K562 (cell line): ENCODE data around the gene SMIM13. TPM values are rescaled to one million over a fixed set of nuclear protein-coding genes. Genes with fewer than 3 reads are reported as not detected.

Experiments used
- ATAC-seq: fragments of 200-7000 bp; cut with Tn5 transposase; 3 replicates; pipeline ENCODE4 v1.9.1; 2020; ENCODE audit warnings: moderate library complexity
- BruUV-seq: library from RNA; stranded (reverse); fragments of 400-500 nt; replicated peaks from 2 replicates; lab custom pipeline; 2021; lab: Mats Ljungman, UMichigan
- CTCF ChIA-PET: fragments of 300-600 bp; formaldehyde crosslinking; extraction: SDS; loops from one replicate; lab custom pipeline; 2021; ENCODE audit warnings: low intra/inter-chr PET ratio; lab: Yijun Ruan, JAX
- POLR2A ChIA-PET: fragments of 300-600, 350-650 bp; sonication (Branson Sonifier 250); formaldehyde crosslinking; extraction: SDS; loops from one replicate; lab custom pipeline; 2021; ENCODE audit warnings: antibody characterized with exemption, inconsistent platforms; lab: Yijun Ruan, JAX
- DNase-seq, 4 experiments: peaks; one replicate each; pipeline versions ENCODE4 v3.0.0 to v3.0.0-alpha.2; 2011 to 2018; ENCODE audit warnings: low spot score in 3 of 4, mixed read lengths in 3 of 4; ENCODE audit errors: extremely low read depth in 1 of 4
- FAIRE-seq: peaks from 2 replicates; lab custom pipeline; 2011; peaks lifted over from hg19 to GRCh38; lab: Jason Lieb, UNC
- H2AFZ ChIP-seq: 2 replicates; pipeline ENCODE4 v1.6.0; 2011; ENCODE audit warnings: low read depth, low read length, control low read depth, inconsistent platforms
- H3K27ac ChIP-seq: fragments of 200-600 bp; 3 replicates; pipeline ENCODE4 v1.8.0; 2011; ENCODE audit warnings: low read depth, mild to moderate bottlenecking, control low read depth, inconsistent platforms, low read length, moderate library complexity, mixed read lengths; ENCODE audit errors: extremely low read depth
- H3K27me3 ChIP-seq, 2 experiments: fragments of 300-600 bp in 1 of 2; 2 replicates in 1 of 2; 3 replicates in 1 of 2; pipeline versions ENCODE4 v1.6.0 to v1.8.0; 2011; ENCODE audit warnings: inconsistent platforms in 2 of 2, low read length in 2 of 2, mild to moderate bottlenecking in 1 of 2, mixed read lengths in 1 of 2, moderate library complexity in 1 of 2; ENCODE audit not compliant: control insufficient read depth in 2 of 2, insufficient read depth in 2 of 2
- H3K36me3 ChIP-seq: fragments of 300-600 bp; 3 replicates; pipeline ENCODE4 v1.8.0; 2011; ENCODE audit warnings: mild to moderate bottlenecking, low read length, inconsistent platforms; ENCODE audit not compliant: control insufficient read depth, insufficient read depth
- H3K4me1 ChIP-seq, 2 experiments: fragments of 200-600 bp in 1 of 2; replicated peaks in 1 of 2; 2 replicates in 1 of 2; 3 replicates in 1 of 2; pipeline versions ENCODE4 v1.5.1 to v1.8.0; 2011; ENCODE audit warnings: inconsistent platforms in 2 of 2, low read length in 2 of 2, mild to moderate bottlenecking in 1 of 2, mixed read lengths in 1 of 2, moderate library complexity in 1 of 2; ENCODE audit not compliant: control insufficient read depth in 2 of 2, insufficient read depth in 2 of 2
- H3K4me2 ChIP-seq: 2 replicates; pipeline ENCODE4 v1.6.1; 2011; ENCODE audit warnings: low read length, control low read depth, inconsistent platforms, mixed read lengths; ENCODE audit not compliant: insufficient read depth
- H3K4me3 ChIP-seq: fragments of 200-600 bp; sonication (generic), shearing (Covaris generic); 2 replicates; pipeline ENCODE4 v1.5.1; 2016; ENCODE audit warnings: control low read depth, inconsistent platforms
- H3K79me2 ChIP-seq: fragments of 200-600 bp; 3 replicates; pipeline ENCODE4 v1.8.0; 2011; ENCODE audit warnings: low read length, inconsistent platforms; ENCODE audit not compliant: control insufficient read depth, insufficient read depth
- H3K9ac ChIP-seq, 2 experiments: 2 replicates each; pipeline versions ENCODE4 v1.6.0 to v1.6.1; 2011; ENCODE audit warnings: low read depth in 2 of 2, low read length in 2 of 2, control low read depth in 1 of 2, inconsistent platforms in 1 of 2, mild to moderate bottlenecking in 1 of 2, mixed read lengths in 1 of 2; ENCODE audit not compliant: insufficient read depth in 1 of 2
- H3K9me1 ChIP-seq: one replicate; pipeline ENCODE4 v1.6.0; 2011; ENCODE audit warnings: inconsistent platforms, mild to moderate bottlenecking, low read length, moderate library complexity; ENCODE audit not compliant: control insufficient read depth, insufficient read depth
- H3K9me3 ChIP-seq: replicated peaks from 2 replicates; pipeline ENCODE4 v1.5.1; 2011; ENCODE audit warnings: low read depth, low read length, inconsistent platforms; ENCODE audit not compliant: control insufficient read depth, insufficient read depth
- H4K20me1 ChIP-seq: replicated peaks from 2 replicates; pipeline ENCODE4 v1.6.1; 2011; ENCODE audit warnings: low read length, inconsistent platforms, mixed read lengths; ENCODE audit not compliant: control insufficient read depth, insufficient read depth
- BRCA1 ChIP-seq, 2 experiments: fragments of 450-650 bp in 1 of 2; sonication (generic) in 1 of 2; formaldehyde crosslinking in 1 of 2; IDR thresholded peaks; 2 replicates each; pipeline versions ENCODE4 v1.5.0 to v1.6.1; 2017 to 2020; ENCODE audit warnings: mild to moderate bottlenecking in 1 of 2, missing genetic modification reagents in 1 of 2
- CHD1 ChIP-seq: fragments of 200-600 bp; sonication (generic); IDR thresholded peaks from one replicate; pipeline ENCODE4 v1.6.1; 2012; ENCODE audit warnings: mild to moderate bottlenecking, moderate library complexity, low read length, inconsistent platforms
- CSDE1 ChIP-seq, 2 experiments: fragments of 450-650 bp; IDR thresholded peaks; 2 replicates each; pipeline ENCODE4 v1.6.1; 2016; ENCODE audit warnings: mild to moderate bottlenecking in 1 of 2
- IFI16 ChIP-seq: fragments of 250-450 bp; sonication (Bioruptor Pico); IDR thresholded peaks from 2 replicates; pipeline ENCODE4 v2.1.2; 2022; ENCODE audit warnings: mild to moderate bottlenecking, inconsistent platforms
- NELFE ChIP-seq: IDR thresholded peaks from 2 replicates; pipeline ENCODE4 v1.6.1; 2011; ENCODE audit warnings: mild to moderate bottlenecking; ENCODE audit not compliant: insufficient read depth, insufficient read length
- ZFP1 ChIP-seq: fragments of 450-650 bp; formaldehyde crosslinking; IDR thresholded peaks from 2 replicates; pipeline ENCODE4 v1.4.0; 2020; ENCODE audit warnings: mild to moderate bottlenecking, mixed read lengths
- WGBS: fragments of 100-300 bp; shearing (Covaris generic); methylation state at CpG from one replicate; pipeline ENCODE4 v1.1.6; 2016; ENCODE audit warnings: low coverage, mixed read lengths; ENCODE audit not compliant: insufficient coverage; ENCODE audit errors: missing lambda C conversion rate; 5-methylcytosine and 5-hydroxymethylcytosine counted together
- in situ Hi-C: fragments of 300-500 bp; cut with MboI; formaldehyde crosslinking; loops from 4 replicates; pipeline ENCODE4 v1.15.0; 2018; ENCODE audit warnings: inconsistent platforms, mixed read lengths
- intact Hi-C: fragments of 100-400 bp; cut with micrococcal nuclease; formaldehyde crosslinking; loops from 2 replicates; pipeline ENCODE4 v1.14.2; 2022
- polyA plus RNA-seq, 8 experiments: library from polyadenylated mRNA; depleted of rRNA in 4 of 8; stranded (reverse) in 5 of 8; unstranded in 3 of 8; fragments of >200 nt; fragmentation: Nextera tagmentation in 2 of 8; fragmentation: Illumina TruSeq in 1 of 8; extraction: Ambion mirVana in 2 of 8; extraction: Trizol in 1 of 8; gene quantifications; 2 replicates each; pipeline versions ENCODE4 v1.2.1 to v1.2.3, GENCODE V29; 2011 to 2014; ENCODE audit warnings: inconsistent platforms in 1 of 8, missing spikeins in 1 of 8
- total RNA-seq, 7 experiments: library from RNA; depleted of rRNA in 6 of 7; stranded (reverse); fragments of >200 nt in 6 of 7; fragmentation: Illumina TruSeq in 2 of 7; extraction: Trizol in 2 of 7; gene quantifications; 2 replicates each; pipeline versions ENCODE4 v1.2.1 to v1.2.3, GENCODE V29; 2011 to 2021; ENCODE audit warnings: low replicate concordance in 1 of 7
- TF ChIP-seq, protein P1 (sequence below): IDR thresholded peaks from 2 replicates; pipeline ENCODE4 v1.6.1; 2016; ENCODE audit warnings: missing genetic modification characterization, missing compliant biosample characterization
- TF ChIP-seq, protein P2 (sequence below), 2 experiments: fragments of 450-650 bp; formaldehyde crosslinking in 1 of 2; IDR thresholded peaks; 2 replicates each; pipeline versions ENCODE4 v1.4.0 to v1.6.1; 2014 to 2020; ENCODE audit warnings: mild to moderate bottlenecking in 2 of 2, borderline replicate concordance in 1 of 2, low read depth in 1 of 2
- TF ChIP-seq, protein P3 (sequence below): sonication (generic); formaldehyde crosslinking; IDR thresholded peaks from 2 replicates; pipeline ENCODE4 v1.8.0; 2022; ENCODE audit warnings: missing genetic modification reagents, mild to moderate bottlenecking, borderline replicate concordance
- TF ChIP-seq, protein P4 (sequence below): fragments of 450-650 bp; formaldehyde crosslinking; IDR thresholded peaks from 2 replicates; pipeline ENCODE4 v1.4.0; 2020; ENCODE audit warnings: mild to moderate bottlenecking

Gene SMIM13
- total and polyA plus RNA-seq, 9 of the 15 experiments (the other 6 are each of a cell fraction or from before 2014, with no cell fraction given) = 5.5 to 24.8 (median 11.7) TPM

DNA sequence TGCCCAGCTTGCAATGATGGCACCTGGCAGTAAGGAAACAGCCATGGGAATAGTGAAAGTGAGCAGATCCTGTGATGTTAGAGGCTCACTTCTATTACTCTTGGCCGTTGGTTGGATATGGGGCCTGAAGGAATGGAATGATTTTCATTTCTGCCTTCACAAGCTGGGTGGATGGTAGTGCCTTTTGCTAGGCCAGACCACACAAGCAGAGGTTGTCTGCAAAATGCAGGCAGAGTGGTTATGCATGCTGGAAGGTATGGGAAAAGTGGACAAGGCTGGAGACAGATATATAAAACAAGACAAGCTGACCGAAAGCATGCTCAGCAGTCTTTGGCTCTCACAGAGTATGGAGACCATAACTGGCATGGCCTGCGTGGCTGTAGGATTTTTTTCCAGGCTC, 68.6 kb downstream of the SMIM13 start:
- no peaks in the 10 kb centered on the region for H3K4me1 ChIP-seq
- no peak for TF ChIP-seq BRCA1 (IDR thresholded peaks at IDR 0.05)
- TF ChIP-seq BRCA1 (CRISPR knock-in tag; IDR thresholded peaks at IDR 0.05) = no peak
- no peak for TF ChIP-seq NELFE
- TF ChIP-seq, protein P1, sequence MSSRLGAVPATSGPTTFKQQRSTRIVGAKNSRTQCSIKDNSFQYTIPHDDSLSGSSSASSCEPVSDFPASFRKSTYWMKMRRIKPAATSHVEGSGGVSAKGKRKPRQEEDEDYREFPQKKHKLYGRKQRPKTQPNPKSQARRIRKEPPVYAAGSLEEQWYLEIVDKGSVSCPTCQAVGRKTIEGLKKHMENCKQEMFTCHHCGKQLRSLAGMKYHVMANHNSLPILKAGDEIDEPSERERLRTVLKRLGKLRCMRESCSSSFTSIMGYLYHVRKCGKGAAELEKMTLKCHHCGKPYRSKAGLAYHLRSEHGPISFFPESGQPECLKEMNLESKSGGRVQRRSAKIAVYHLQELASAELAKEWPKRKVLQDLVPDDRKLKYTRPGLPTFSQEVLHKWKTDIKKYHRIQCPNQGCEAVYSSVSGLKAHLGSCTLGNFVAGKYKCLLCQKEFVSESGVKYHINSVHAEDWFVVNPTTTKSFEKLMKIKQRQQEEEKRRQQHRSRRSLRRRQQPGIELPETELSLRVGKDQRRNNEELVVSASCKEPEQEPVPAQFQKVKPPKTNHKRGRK (tag) = no peak
- no peak for TF ChIP-seq CHD1
- no peak for TF ChIP-seq ZFP1 (CRISPR knock-in tag)
- no peak for TF ChIP-seq IFI16
- TF ChIP-seq, protein P2, sequence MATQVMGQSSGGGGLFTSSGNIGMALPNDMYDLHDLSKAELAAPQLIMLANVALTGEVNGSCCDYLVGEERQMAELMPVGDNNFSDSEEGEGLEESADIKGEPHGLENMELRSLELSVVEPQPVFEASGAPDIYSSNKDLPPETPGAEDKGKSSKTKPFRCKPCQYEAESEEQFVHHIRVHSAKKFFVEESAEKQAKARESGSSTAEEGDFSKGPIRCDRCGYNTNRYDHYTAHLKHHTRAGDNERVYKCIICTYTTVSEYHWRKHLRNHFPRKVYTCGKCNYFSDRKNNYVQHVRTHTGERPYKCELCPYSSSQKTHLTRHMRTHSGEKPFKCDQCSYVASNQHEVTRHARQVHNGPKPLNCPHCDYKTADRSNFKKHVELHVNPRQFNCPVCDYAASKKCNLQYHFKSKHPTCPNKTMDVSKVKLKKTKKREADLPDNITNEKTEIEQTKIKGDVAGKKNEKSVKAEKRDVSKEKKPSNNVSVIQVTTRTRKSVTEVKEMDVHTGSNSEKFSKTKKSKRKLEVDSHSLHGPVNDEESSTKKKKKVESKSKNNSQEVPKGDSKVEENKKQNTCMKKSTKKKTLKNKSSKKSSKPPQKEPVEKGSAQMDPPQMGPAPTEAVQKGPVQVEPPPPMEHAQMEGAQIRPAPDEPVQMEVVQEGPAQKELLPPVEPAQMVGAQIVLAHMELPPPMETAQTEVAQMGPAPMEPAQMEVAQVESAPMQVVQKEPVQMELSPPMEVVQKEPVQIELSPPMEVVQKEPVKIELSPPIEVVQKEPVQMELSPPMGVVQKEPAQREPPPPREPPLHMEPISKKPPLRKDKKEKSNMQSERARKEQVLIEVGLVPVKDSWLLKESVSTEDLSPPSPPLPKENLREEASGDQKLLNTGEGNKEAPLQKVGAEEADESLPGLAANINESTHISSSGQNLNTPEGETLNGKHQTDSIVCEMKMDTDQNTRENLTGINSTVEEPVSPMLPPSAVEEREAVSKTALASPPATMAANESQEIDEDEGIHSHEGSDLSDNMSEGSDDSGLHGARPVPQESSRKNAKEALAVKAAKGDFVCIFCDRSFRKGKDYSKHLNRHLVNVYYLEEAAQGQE (IDR thresholded peaks at IDR 0.05; ENCODE audit: borderline replicate concordance) = no peak
- TF ChIP-seq, protein P2 (CRISPR knock-in tag; IDR thresholded peaks at IDR 0.05; ENCODE audit: low read depth) = no peak
- TF ChIP-seq, protein P3, sequence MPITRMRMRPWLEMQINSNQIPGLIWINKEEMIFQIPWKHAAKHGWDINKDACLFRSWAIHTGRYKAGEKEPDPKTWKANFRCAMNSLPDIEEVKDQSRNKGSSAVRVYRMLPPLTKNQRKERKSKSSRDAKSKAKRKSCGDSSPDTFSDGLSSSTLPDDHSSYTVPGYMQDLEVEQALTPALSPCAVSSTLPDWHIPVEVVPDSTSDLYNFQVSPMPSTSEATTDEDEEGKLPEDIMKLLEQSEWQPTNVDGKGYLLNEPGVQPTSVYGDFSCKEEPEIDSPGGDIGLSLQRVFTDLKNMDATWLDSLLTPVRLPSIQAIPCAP (CRISPR knock-in tag) = no peak
- TF ChIP-seq, protein P4, sequence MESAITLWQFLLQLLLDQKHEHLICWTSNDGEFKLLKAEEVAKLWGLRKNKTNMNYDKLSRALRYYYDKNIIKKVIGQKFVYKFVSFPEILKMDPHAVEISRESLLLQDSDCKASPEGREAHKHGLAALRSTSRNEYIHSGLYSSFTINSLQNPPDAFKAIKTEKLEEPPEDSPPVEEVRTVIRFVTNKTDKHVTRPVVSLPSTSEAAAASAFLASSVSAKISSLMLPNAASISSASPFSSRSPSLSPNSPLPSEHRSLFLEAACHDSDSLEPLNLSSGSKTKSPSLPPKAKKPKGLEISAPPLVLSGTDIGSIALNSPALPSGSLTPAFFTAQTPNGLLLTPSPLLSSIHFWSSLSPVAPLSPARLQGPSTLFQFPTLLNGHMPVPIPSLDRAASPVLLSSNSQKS (CRISPR knock-in tag) = no peak
- TF ChIP-seq CSDE1 (IDR thresholded peaks at IDR 0.05) = no peak
- H4K20me1 ChIP-seq = no peaks in the 10 kb centered on the region
- no peak overlapping the region for H3K4me3 ChIP-seq
- H2AFZ ChIP-seq = no peak overlapping the region
- intact Hi-C loops (no loop called here), in situ Hi-C loops (no loop called here)
- H3K9ac ChIP-seq = no peak overlapping the region
- CTCF ChIA-PET = no interaction called here
- H3K4me2 ChIP-seq = no peak overlapping the region
- no peaks in the 10 kb centered on the region for H3K9me1 ChIP-seq
- peaks cover 15 to 32% of the 10 kb centered on the region in 2 experiments for H3K27me3 ChIP-seq
- H3K36me3 ChIP-seq = no peaks in the 10 kb centered on the region
- H3K27ac ChIP-seq = no peak overlapping the region
- FAIRE-seq = no peak
- no peaks in the 10 kb centered on the region for H3K9me3 ChIP-seq
- no TSS peak for BruUV-seq
- no peaks in the 10 kb centered on the region for H3K79me2 ChIP-seq
- WGBS = 0% methylated on average over 3 of the region's 3 CpGs
- ATAC-seq = no peak
- DNase-seq = no peak
- POLR2A ChIA-PET = no interaction called here
